OCI-LY7 (cell line): ENCODE data around the gene GPRC5A. TPM values are rescaled to one million over a fixed set of nuclear protein-coding genes. Genes with fewer than 3 reads are reported as not detected.

ENCODE experiments used
- BruUV-seq: library from RNA; stranded (reverse); fragments of 400-500 nt; replicated peaks from 2 replicates; lab custom pipeline; 2021; lab: Mats Ljungman, UMichigan
- CTCF ChIA-PET: fragments of 300-600 bp; sonication (Branson Sonifier 250); formaldehyde crosslinking; loops from one replicate; lab custom pipeline; 2022; ENCODE audit warnings: antibody characterized with exemption; ENCODE audit not compliant: unreplicated experiment; lab: Charles Lee
- POLR2A ChIA-PET: fragments of 300-600 bp; sonication (Branson Sonifier 250); formaldehyde crosslinking; loops from one replicate; lab custom pipeline; 2022; ENCODE audit warnings: antibody characterized with exemption; lab: Charles Lee
- DNase-seq: peaks from one replicate; pipeline ENCODE4 v3.0.0-alpha.2; 2015; ENCODE audit warnings: low spot score
- H2AFZ ChIP-seq: fragments of 200-600 bp; sonication (generic), shearing (Covaris generic); 2 replicates; pipeline ENCODE4 v1.6.1; 2014; ENCODE audit warnings: mild to moderate bottlenecking, antibody characterized with exemption, low read length, moderate library complexity
- H3K27ac ChIP-seq: fragments of 200-600 bp; sonication (generic); 2 replicates; pipeline ENCODE4 v1.5.1; 2014; ENCODE audit warnings: mixed run types, low read depth, mild to moderate bottlenecking, moderate library complexity, low read length, inconsistent platforms; ENCODE audit not compliant: poor library complexity, severe bottlenecking
- H3K36me3 ChIP-seq: fragments of 200-600 bp; sonication (generic); 2 replicates; pipeline ENCODE4 v1.6.1; 2014; ENCODE audit warnings: mild to moderate bottlenecking, antibody characterized with exemption, low read length, moderate library complexity, mixed read lengths; ENCODE audit not compliant: insufficient read depth
- H3K4me1 ChIP-seq: fragments of 200-600 bp; sonication (generic); 2 replicates; pipeline ENCODE4 v1.5.1; 2014; ENCODE audit warnings: mild to moderate bottlenecking, low read length; ENCODE audit not compliant: insufficient read depth, poor library complexity, severe bottlenecking
- H3K4me2 ChIP-seq: fragments of 200-600 bp; sonication (generic); 2 replicates; pipeline ENCODE4 v1.6.1; 2014; ENCODE audit warnings: mild to moderate bottlenecking, low read length
- H3K4me3 ChIP-seq: fragments of 200-600 bp; sonication (generic); 2 replicates; pipeline ENCODE4 v1.5.1; 2014; ENCODE audit warnings: mild to moderate bottlenecking, low read depth, low read length; ENCODE audit not compliant: poor library complexity, severe bottlenecking
- H3K79me2 ChIP-seq: fragments of 200-600 bp; sonication (generic); 2 replicates; pipeline ENCODE4 v1.6.1; 2016; ENCODE audit warnings: low read depth, mild to moderate bottlenecking, low read length, moderate library complexity, mixed read lengths; ENCODE audit not compliant: insufficient read depth
- H3K9me2 ChIP-seq: fragments of 200-600 bp; sonication (generic); 2 replicates; pipeline ENCODE4 v1.6.1; 2016; ENCODE audit warnings: mild to moderate bottlenecking, low read length, mixed read lengths; ENCODE audit not compliant: insufficient read depth
- H3K9me3 ChIP-seq: fragments of 200-600 bp; sonication (generic); 2 replicates; pipeline ENCODE4 v1.6.1; 2014; ENCODE audit warnings: mild to moderate bottlenecking, mixed run types, low read length, mixed read lengths
- H4K20me1 ChIP-seq: fragments of 200-600 bp; sonication (generic); 2 replicates; pipeline ENCODE4 v1.6.1; 2014; ENCODE audit warnings: mild to moderate bottlenecking, antibody characterized with exemption, low read length, moderate library complexity, mixed read lengths; ENCODE audit not compliant: insufficient read depth
- CTCF ChIP-seq: fragments of 200-600 bp; sonication (generic); conservative IDR thresholded peaks from 2 replicates; pipeline ENCODE4 v1.5.1; 2014; ENCODE audit warnings: mild to moderate bottlenecking, antibody characterized with exemption, low read length, moderate library complexity, mixed read lengths
- EZH2phosphoT487 ChIP-seq: fragments of 200-600 bp; sonication (generic); IDR thresholded peaks from 2 replicates; pipeline ENCODE4 v1.6.1; 2018; ENCODE audit warnings: low read depth, borderline replicate concordance, mild to moderate bottlenecking, mixed run types, antibody characterized with exemption, low read length, moderate library complexity, mixed read lengths
- intact Hi-C: fragments of 100-400 bp; cut with micrococcal nuclease; formaldehyde crosslinking; loops from one replicate; pipeline ENCODE4 v1.10.0; 2022; ENCODE audit not compliant: unreplicated experiment
- total RNA-seq, 2 experiments: library from RNA; depleted of rRNA in 1 of 2; stranded (reverse); fragments of >200 nt in 1 of 2; shearing (Covaris generic) in 1 of 2; gene quantifications; 2 replicates each; pipeline ENCODE4 v1.2.3, GENCODE V29; 2014 to 2022

GPRC5A gene
- total RNA-seq, 2 experiments from 2014 or later, result 0.25 TPM; not detected in 1

GRCh38 chr12:12960639-12961209 lies 69.4 kb downstream of the GPRC5A start:
- intact Hi-C loops, result no loop called here
- no peak for DNase-seq
- Histone ChIP-seq H3K27ac (no peak overlapping the region), H3K9me2 (no peaks in the 10 kb centered on the region), H2AFZ (no peak overlapping the region), H3K9me3 (no peaks in the 10 kb centered on the region), H3K4me1 (no peaks in the 10 kb centered on the region), H3K36me3 (no peaks in the 10 kb centered on the region), H3K4me3 (no peak overlapping the region), H3K79me2 (no peaks in the 10 kb centered on the region), H3K4me2 (no peak overlapping the region), H4K20me1 (no peaks in the 10 kb centered on the region)
- ChIA-PET CTCF (no interaction called here), POLR2A (no interaction called here)
- no TSS peak for BruUV-seq
- TF ChIP-seq CTCF, result no peak

GRCh38 chr12:12964255-12964654 lies 72.9 kb downstream of the GPRC5A start:
- no peak overlapping the region for H2AFZ ChIP-seq
- ChIA-PET CTCF (no interaction called here), POLR2A (no interaction called here)
- no peaks in the 10 kb centered on the region for H3K79me2 ChIP-seq
- BruUV-seq, result no TSS peak
- no peak for DNase-seq
- no peak overlapping the region for H3K4me2 ChIP-seq
- H3K9me2 ChIP-seq, result no peaks in the 10 kb centered on the region
- H3K9me3 ChIP-seq, result no peaks in the 10 kb centered on the region
- no peaks in the 10 kb centered on the region for H4K20me1 ChIP-seq
- H3K4me1 ChIP-seq, result no peaks in the 10 kb centered on the region
- TF ChIP-seq EZH2phosphoT487 (no peak), CTCF (no peak)
- no peak overlapping the region for H3K27ac ChIP-seq
- H3K4me3 ChIP-seq, result no peak overlapping the region
- H3K36me3 ChIP-seq, result no peaks in the 10 kb centered on the region
- intact Hi-C loops, result no loop called here

- intact Hi-C loops, result no loop called here
- Histone ChIP-seq H2AFZ (no peak overlapping the region), H4K20me1 (no peaks in the 10 kb centered on the region), H3K27ac (no peak overlapping the region), H3K4me1 (no peaks in the 10 kb centered on the region), H3K9me2 (no peaks in the 10 kb centered on the region), H3K4me2 (no peak overlapping the region), H3K79me2 (no peaks in the 10 kb centered on the region), H3K4me3 (no peak overlapping the region), H3K36me3 (no peaks in the 10 kb centered on the region), H3K9me3 (no peaks in the 10 kb centered on the region)
- no peak for DNase-seq
- BruUV-seq, result no TSS peak
- ChIA-PET POLR2A (no interaction called here), CTCF (no interaction called here)
- TF ChIP-seq CTCF (no peak), EZH2phosphoT487 (no peak)
Measured at GRCh38 chr12:12965836-12966235, 74.5 kb downstream of the GPRC5A start.

Other genes starting within 250 kb of the GPRC5A start
- gene GPR19, start 195.4 kb upstream of the GPRC5A start, total RNA-seq (2014; rRNA removed; shearing (Covaris generic)), result 13.6 and 17.3 TPM in 2 replicates
- gene GPR19, start 195.4 kb upstream of the GPRC5A start, total RNA-seq (2022), result 16.9 and 24.2 TPM in 2 replicates
- 59.4 and 65.7 TPM in 2 replicates for gene CDKN1B, start 174.2 kb upstream of the GPRC5A start, total RNA-seq (2014; rRNA removed; shearing (Covaris generic))
- gene CDKN1B, start 174.2 kb upstream of the GPRC5A start, total RNA-seq (2022), result 45.3 and 54.7 TPM in 2 replicates
- 12.2 and 22.5 TPM in 2 replicates for gene APOLD1, start 105.9 kb upstream of the GPRC5A start, total RNA-seq (2014; rRNA removed; shearing (Covaris generic))
- 25.8 and 29.5 TPM in 2 replicates for gene APOLD1, start 105.9 kb upstream of the GPRC5A start, total RNA-seq (2022)
- 39.8 and 45.1 TPM in 2 replicates for gene DDX47, start 78.2 kb upstream of the GPRC5A start, total RNA-seq (2014; rRNA removed; shearing (Covaris generic))
- gene DDX47, start 78.2 kb upstream of the GPRC5A start, total RNA-seq (2022), result 50.4 and 59.1 TPM in 2 replicates
- not detected in 2 replicates for gene GPRC5D, start 60.6 kb downstream of the GPRC5A start, total RNA-seq (2014; rRNA removed; shearing (Covaris generic))
- gene GPRC5D, start 60.6 kb downstream of the GPRC5A start, total RNA-seq (2022), result not detected in 2 replicates
- 0.16 and 0.26 TPM in 2 replicates for gene HEBP1, start 108.7 kb downstream of the GPRC5A start, total RNA-seq (2014; rRNA removed; shearing (Covaris generic))
- 1.2 and 1.3 TPM in 2 replicates for gene HEBP1, start 108.7 kb downstream of the GPRC5A start, total RNA-seq (2022)
- gene FAM234B, start 152.8 kb downstream of the GPRC5A start, total RNA-seq (2014; rRNA removed; shearing (Covaris generic)), result 7.0 and 7.5 TPM in 2 replicates
- 4.7 and 5.6 TPM in 2 replicates for gene FAM234B, start 152.8 kb downstream of the GPRC5A start, total RNA-seq (2022)
- gene GSG1, start 212.1 kb downstream of the GPRC5A start, total RNA-seq (2014; rRNA removed; shearing (Covaris generic)), result not detected in 2 replicates
- gene GSG1, start 212.1 kb downstream of the GPRC5A start, total RNA-seq (2022), result not detected in 2 replicates